IPS-NIHi7 (cell line): Measurements from ENCODE around the gene CCDC159.

ENCODE experiments used
- DNase-seq: peaks from one replicate; pipeline ENCODE4 v3.0.0; 2012; ENCODE audit warnings: mixed read lengths; ENCODE audit errors: extremely low spot score

The CCDC159 gene

DNA sequence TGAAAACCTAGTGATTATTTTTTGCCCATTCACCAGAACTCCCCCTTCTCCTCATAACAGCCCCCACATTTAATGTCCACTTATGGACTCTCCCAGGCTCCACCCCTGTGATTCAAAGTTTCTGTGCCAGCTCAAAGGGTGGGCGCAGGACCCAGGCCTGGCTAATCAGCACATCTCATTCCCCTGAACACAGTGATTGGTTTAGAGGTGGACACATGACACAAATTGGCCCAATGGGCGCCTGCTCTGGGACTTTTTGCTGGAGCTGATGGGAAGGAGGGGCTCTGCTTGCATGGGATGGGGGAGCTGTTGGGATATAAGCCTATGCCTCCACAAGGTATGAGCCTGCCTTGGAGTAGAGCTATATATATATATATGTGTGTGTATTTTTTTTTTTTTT is 44.0 kb downstream of the CCDC159 start:
- no peak for DNase-seq

DNA sequence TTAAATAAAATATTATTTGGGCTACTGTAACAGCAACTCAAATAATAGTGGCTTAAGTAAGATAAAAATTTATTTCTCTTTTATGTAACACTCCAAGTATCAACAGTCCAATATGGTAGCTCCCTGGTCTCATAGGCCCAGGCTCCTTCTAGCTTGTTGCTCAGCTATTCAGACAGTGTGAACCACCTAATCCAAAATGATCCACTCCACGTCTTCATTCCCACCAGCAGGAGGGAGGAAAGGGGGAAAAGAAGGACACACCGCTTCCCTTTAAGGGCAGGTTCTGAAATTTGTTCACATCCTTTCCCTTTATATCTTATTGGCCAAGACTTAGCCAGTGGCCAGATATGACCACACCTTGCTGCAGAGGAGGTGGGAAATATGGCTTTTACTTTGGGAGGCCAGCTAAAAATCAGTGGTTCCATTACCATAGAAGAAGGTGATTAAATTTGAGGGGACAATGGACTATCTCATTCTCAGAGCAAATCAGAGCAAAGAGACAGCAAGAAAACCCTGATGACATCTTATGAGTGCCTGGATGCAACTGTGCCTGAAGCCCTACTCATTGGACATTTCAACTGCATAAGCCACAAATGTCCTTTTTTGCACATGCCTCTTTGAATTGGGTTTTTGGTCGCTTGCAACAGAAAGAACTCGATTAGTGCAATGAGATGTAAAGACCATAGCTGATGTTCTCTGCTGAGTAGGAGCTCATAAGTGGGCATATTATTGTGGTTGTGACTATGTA is 44.8 kb downstream of the CCDC159 start:
- no peak for DNase-seq

- peak; percentile 7 for DNase-seq
Measured at GRCh38 chr19:11397089-11397610, 50.8 kb downstream of the CCDC159 start.

GRCh38 chr19:11399667-11400066 is 53.3 kb downstream of the CCDC159 start:
- DNase-seq: no peak

- no peak for DNase-seq
Measured at GRCh38 chr19:11400798-11401197, 54.5 kb downstream of the CCDC159 start.

GRCh38 chr19:11401808-11402543 is 55.7 kb downstream of the CCDC159 start:
- peak; percentile 3 for DNase-seq
